ENCODE results near the gene MVK.

GRCh38 chr12:109601557-109601956, 28.0 kb downstream of the MVK start:
- TF ChIP-seq EZH2 (IDR thresholded peaks at IDR 0.05; ENCODE audit: low read length, missing control alignments) (no peak), CTCF (conservative IDR thresholded peaks at IDR 0.05 in 1 of 2, IDR thresholded peaks at IDR 0.05 in 1 of 2; ENCODE audit: low read depth in 1 of 2, low read length in 2 of 2) (no peak)

Data from fibroblast of lung (primary cell).